Immature natural killer cell (primary cell): ENCODE measurements around the gene HSD17B13. TPM values are rescaled to one million over a fixed set of nuclear protein-coding genes. Genes with fewer than 3 reads are reported as not detected.

Source experiments
- DNase-seq, 3 donors: peaks; one replicate each; pipeline ENCODE4 v3.0.0; 2022; ENCODE audit warnings: mixed read lengths in 1 of 3
- H3K27ac Mint-ChIP-seq, 6 donors: one replicate each; pipeline ENCODE4 v1.8.0; 2020; ENCODE audit warnings: mixed read lengths in 6 of 6, mild to moderate bottlenecking in 5 of 6, inconsistent platforms in 4 of 6, moderate library complexity in 3 of 6
- H3K27me3 Mint-ChIP-seq, 3 donors: one replicate each; pipeline ENCODE4 v1.8.0; 2020 to 2021; ENCODE audit warnings: low read depth in 3 of 3, mild to moderate bottlenecking in 3 of 3, mixed read lengths in 3 of 3, moderate library complexity in 3 of 3, inconsistent platforms in 1 of 3
- H3K36me3 Mint-ChIP-seq, 3 donors: one replicate each; pipeline ENCODE4 v1.8.0; 2020; ENCODE audit warnings: mixed read lengths in 3 of 3, inconsistent platforms in 2 of 3, mild to moderate bottlenecking in 2 of 3
- H3K4me1 Mint-ChIP-seq, 2 donors: one replicate each; pipeline ENCODE4 v1.8.0; 2020; ENCODE audit warnings: inconsistent platforms in 2 of 2, mild to moderate bottlenecking in 2 of 2, mixed read lengths in 2 of 2, moderate library complexity in 1 of 2
- H3K4me3 Mint-ChIP-seq, 5 donors: one replicate each; pipeline ENCODE4 v1.8.0; 2020; ENCODE audit warnings: mild to moderate bottlenecking in 5 of 5, mixed read lengths in 5 of 5, inconsistent platforms in 3 of 5, moderate library complexity in 3 of 5
- H3K9me3 Mint-ChIP-seq, 6 donors: one replicate each; pipeline ENCODE4 v1.8.0; 2020; ENCODE audit warnings: mild to moderate bottlenecking in 6 of 6, mixed read lengths in 6 of 6, inconsistent platforms in 4 of 6, moderate library complexity in 3 of 6
- polyA plus RNA-seq, 3 donors: library from polyadenylated mRNA; unstranded; fragments of 300-500 nt; fragmentation: Illumina TruSeq; gene quantifications; one replicate each; pipeline ENCODE4 v1.2.3, GENCODE V29; 2021

Gene HSD17B13
- polyA plus RNA-seq, 3 donors from 2014 or later, result 0.10 TPM; not detected in 2

- H3K36me3 Mint-ChIP-seq, result no peaks in the 10 kb centered on the region
- H3K4me3 Mint-ChIP-seq, result no peak overlapping the region
- no peaks in the 10 kb centered on the region for H3K9me3 Mint-ChIP-seq
- H3K27ac Mint-ChIP-seq, result no peak overlapping the region
- peaks cover 2 to 9% (median 5%) of the 10 kb centered on the region in 3 donors for H3K27me3 Mint-ChIP-seq
- no peak for DNase-seq
- H3K4me1 Mint-ChIP-seq, result no peaks in the 10 kb centered on the region
Observed at GRCh38 chr4:87274803-87275202, 47.9 kb downstream of the HSD17B13 start.

- Mint-ChIP-seq H3K9me3 (no peaks in the 10 kb centered on the region), H3K27me3 (peaks cover 2 to 9% (median 3%) of the 10 kb centered on the region in 3 donors), H3K36me3 (no peaks in the 10 kb centered on the region), H3K4me1 (no peaks in the 10 kb centered on the region), H3K4me3 (no peak overlapping the region), H3K27ac (no peak overlapping the region)
- DNase-seq, result no peak
Observed at GRCh38 chr4:87274327-87274726, 48.4 kb downstream of the HSD17B13 start.

GRCh38 chr4:87270825-87271224 is 51.9 kb downstream of the HSD17B13 start:
- Mint-ChIP-seq H3K4me3 (no peak overlapping the region), H3K27ac (no peak overlapping the region), H3K36me3 (no peaks in the 10 kb centered on the region), H3K4me1 (no peaks in the 10 kb centered on the region), H3K27me3 (peaks cover 2 to 9% (median 3%) of the 10 kb centered on the region in 3 donors), H3K9me3 (no peaks in the 10 kb centered on the region)
- DNase-seq, result no peak

GRCh38 chr4:87270144-87270543 is 52.5 kb downstream of the HSD17B13 start:
- Mint-ChIP-seq H3K27ac (no peak overlapping the region), H3K4me1 (no peaks in the 10 kb centered on the region), H3K9me3 (no peaks in the 10 kb centered on the region), H3K27me3 (peaks cover 2 to 9% (median 3%) of the 10 kb centered on the region in 3 donors), H3K4me3 (no peak overlapping the region), H3K36me3 (no peaks in the 10 kb centered on the region)
- DNase-seq, result no peak

GRCh38 chr4:87268411-87268810 is 54.3 kb downstream of the HSD17B13 start:
- Mint-ChIP-seq H3K27me3 (peaks cover 0 to 5% (median 3%) of the 10 kb centered on the region in 3 donors), H3K9me3 (peaks cover 0 to 3% (median 0%) of the 10 kb centered on the region in 6 donors), H3K27ac (no peak overlapping the region), H3K4me1 (no peaks in the 10 kb centered on the region), H3K4me3 (no peak overlapping the region), H3K36me3 (no peaks in the 10 kb centered on the region)
- no peak for DNase-seq

- H3K36me3 Mint-ChIP-seq, result peaks cover 0 to 4% (median 0%) of the 10 kb centered on the region in 3 donors
- no peaks in the 10 kb centered on the region for H3K4me1 Mint-ChIP-seq
- H3K27me3 Mint-ChIP-seq, result peaks cover 0 to 7% (median 3%) of the 10 kb centered on the region in 3 donors
Observed at GRCh38 chr4:87266986-87267385, 55.7 kb downstream of the HSD17B13 start.

GRCh38 chr4:87262886-87263285 is 59.8 kb downstream of the HSD17B13 start:
- Mint-ChIP-seq H3K36me3 (peaks cover 0 to 4% (median 0%) of the 10 kb centered on the region in 3 donors), H3K4me1 (no peaks in the 10 kb centered on the region), H3K27me3 (peaks cover 0 to 3% (median 2%) of the 10 kb centered on the region in 3 donors), H3K27ac (no peak overlapping the region), H3K9me3 (peaks cover 0 to 7% (median 5%) of the 10 kb centered on the region in 6 donors), H3K4me3 (no peak overlapping the region)
- DNase-seq, result no peak

More at GRCh38 chr4:87266986-87267385, 55.7 kb downstream of the HSD17B13 start:
- no peak overlapping the region for H3K4me3 Mint-ChIP-seq
- no peak for DNase-seq
- H3K9me3 Mint-ChIP-seq, result peaks cover 0 to 7% (median 5%) of the 10 kb centered on the region in 6 donors
- no peak overlapping the region for H3K27ac Mint-ChIP-seq

- no peak overlapping the region for H3K27ac Mint-ChIP-seq
- DNase-seq, result no peak
- no peak overlapping the region for H3K4me3 Mint-ChIP-seq
- H3K4me1 Mint-ChIP-seq, result no peaks in the 10 kb centered on the region
- peaks cover 0 to 6% (median 0%) of the 10 kb centered on the region in 3 donors for H3K27me3 Mint-ChIP-seq
- H3K36me3 Mint-ChIP-seq, result peaks cover 0 to 4% (median 0%) of the 10 kb centered on the region in 3 donors
- H3K9me3 Mint-ChIP-seq, result peaks cover 0 to 7% (median 5%) of the 10 kb centered on the region in 6 donors
Observed at GRCh38 chr4:87260477-87260876, 62.2 kb downstream of the HSD17B13 start.

GRCh38 chr4:87258677-87259076 is 64.0 kb downstream of the HSD17B13 start:
- H3K27ac Mint-ChIP-seq, result no peak overlapping the region
- H3K4me1 Mint-ChIP-seq, result no peaks in the 10 kb centered on the region
- H3K27me3 Mint-ChIP-seq, result peaks cover 0 to 6% (median 0%) of the 10 kb centered on the region in 3 donors
- no peak for DNase-seq
- H3K4me3 Mint-ChIP-seq, result no peak overlapping the region
- peaks cover 0 to 6% (median 4%) of the 10 kb centered on the region in 6 donors for H3K9me3 Mint-ChIP-seq
- H3K36me3 Mint-ChIP-seq, result peaks cover 0 to 4% (median 0%) of the 10 kb centered on the region in 3 donors

GRCh38 chr4:87257523-87257922 is 65.2 kb downstream of the HSD17B13 start:
- DNase-seq, result no peak
- no peak overlapping the region for H3K27ac Mint-ChIP-seq
- H3K27me3 Mint-ChIP-seq, result peaks cover 0 to 4% (median 0%) of the 10 kb centered on the region in 3 donors
- H3K4me1 Mint-ChIP-seq, result no peaks in the 10 kb centered on the region
- no peaks in the 10 kb centered on the region for H3K36me3 Mint-ChIP-seq
- H3K4me3 Mint-ChIP-seq, result no peak overlapping the region
- peaks cover 0 to under 1% (median 0%) of the 10 kb centered on the region in 6 donors for H3K9me3 Mint-ChIP-seq

GRCh38 chr4:87255755-87256154 is 66.9 kb downstream of the HSD17B13 start:
- Mint-ChIP-seq H3K9me3 (no peaks in the 10 kb centered on the region), H3K4me3 (no peak overlapping the region), H3K4me1 (no peaks in the 10 kb centered on the region), H3K36me3 (no peaks in the 10 kb centered on the region), H3K27ac (no peak overlapping the region), H3K27me3 (peaks cover 0 to 4% (median 0%) of the 10 kb centered on the region in 3 donors)
- DNase-seq, result no peak

Other genes with a start within 250 kb of the HSD17B13 start
- gene KLHL8, start 102.3 kb downstream of the HSD17B13 start, polyA plus RNA-seq, result 10 to 100 TPM in 2 of 3 donors, 1 to 10 TPM in 1; 9.0 to 11.1 (median 10.3) TPM
- 100 to 1,000 TPM in 2 of 3 donors, 10 to 100 TPM in 1; 81.6 to 112 (median 105) TPM for gene HSD17B11, start 68.3 kb upstream of the HSD17B13 start, polyA plus RNA-seq
- 10 to 100 TPM; 15.7 to 20.1 (median 15.7) TPM for gene NUDT9, start 99.7 kb upstream of the HSD17B13 start, polyA plus RNA-seq
- not detected for gene SPARCL1, start 206.5 kb upstream of the HSD17B13 start, polyA plus RNA-seq